NCI-H2227 (cell line): Measurements from ENCODE around the gene GLUL.
"Not testable (repeated sequence)": the region's sequence is repeated elsewhere in the genome, so short reads cannot be mapped to it uniquely, and the experiment has no call there.

Source experiments
- DNase-seq: peaks from one replicate; lab custom pipeline; 2025; ENCODE audit not compliant: unreplicated experiment; lab: John Stamatoyannopoulos, UW

GLUL gene

DNA sequence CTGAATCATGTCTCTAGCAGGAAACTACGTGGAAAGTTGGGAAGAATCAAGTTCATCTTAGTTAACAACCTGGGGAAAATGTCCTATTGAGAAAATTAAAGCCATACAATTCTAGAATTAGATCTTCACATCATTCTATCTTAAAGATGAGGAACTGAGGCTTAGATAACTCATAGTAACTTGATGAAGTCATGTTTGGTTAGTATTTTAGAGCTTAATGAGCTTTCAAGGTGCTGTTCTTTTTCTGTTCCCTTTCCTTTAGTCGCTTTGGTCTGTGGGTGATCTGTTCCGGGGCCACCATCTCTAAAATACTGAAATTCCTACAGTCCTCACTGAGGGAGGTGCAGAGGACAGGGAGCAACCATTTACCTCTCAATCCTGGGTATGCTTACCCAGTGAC is 4.3 kb upstream of the GLUL start:
- DNase-seq, result no peak

GRCh38 chr1:182394055-182394775 is 2.6 kb upstream of the GLUL start:
- no peak for DNase-seq

DNA sequence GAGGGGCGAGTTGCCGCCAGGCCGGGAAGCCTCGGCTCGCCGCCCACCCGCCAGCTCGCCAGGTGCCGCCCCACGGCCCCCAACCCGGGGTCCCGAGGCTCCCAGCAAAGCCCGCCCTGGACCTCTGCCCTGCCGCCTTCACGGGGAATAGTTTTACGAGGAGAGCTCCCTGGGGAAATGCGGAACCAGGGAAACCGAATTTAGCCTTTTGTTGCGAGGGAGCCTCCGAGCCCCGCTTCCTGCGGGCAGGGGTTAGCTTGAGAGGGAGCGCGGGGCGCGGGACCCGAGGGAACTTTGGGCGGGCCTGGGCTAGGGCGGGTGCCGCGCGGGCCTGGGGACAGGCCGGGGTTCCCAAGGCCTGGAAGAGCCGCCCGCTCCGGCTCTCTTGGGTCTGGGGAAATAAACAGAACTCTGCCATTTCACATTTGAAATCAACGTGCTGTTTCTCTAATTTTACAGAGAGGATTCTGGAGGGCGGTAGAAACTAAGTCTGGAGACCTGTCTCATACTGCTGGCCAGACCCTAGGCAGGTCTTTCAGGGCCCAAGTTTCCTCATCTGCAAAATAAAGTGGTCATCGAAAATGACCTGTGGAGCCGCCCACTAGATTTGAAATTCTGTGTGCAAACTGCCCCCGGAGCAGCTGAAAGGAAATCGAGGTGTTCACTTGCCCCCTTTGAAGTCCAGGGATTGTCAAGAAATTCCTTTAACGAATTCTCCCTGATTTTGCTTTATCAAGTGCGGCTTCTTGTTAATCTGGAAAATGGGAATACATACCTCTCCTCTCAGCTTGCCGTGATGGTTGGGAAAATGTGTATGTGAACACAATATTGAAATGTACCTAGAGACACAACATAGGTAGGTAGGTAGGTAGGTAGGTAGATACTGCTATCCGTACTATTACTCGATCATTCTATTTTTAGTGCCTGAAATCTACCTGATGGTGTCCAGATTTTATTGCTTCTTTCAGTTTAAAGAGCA is 749 bp upstream of the GLUL start:
- DNase-seq, result peak; percentile 73

DNA sequence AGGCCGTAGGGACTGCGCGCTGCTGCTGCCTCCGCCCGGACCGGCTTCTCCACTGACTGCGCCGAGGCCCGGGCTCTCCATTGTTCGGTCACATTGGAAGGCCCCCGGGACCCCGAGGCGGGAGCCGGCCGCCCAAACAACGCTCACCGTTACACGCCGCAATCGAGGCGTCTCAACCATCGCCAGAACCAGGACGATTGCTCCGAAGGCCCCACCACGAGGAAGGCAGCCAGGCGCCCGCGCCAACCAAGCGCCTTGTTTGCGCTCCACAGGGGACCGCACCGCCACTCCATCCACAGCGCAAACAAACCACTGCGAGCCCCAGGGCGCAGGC is 595 bp downstream of the GLUL start:
- no peak for DNase-seq

DNA sequence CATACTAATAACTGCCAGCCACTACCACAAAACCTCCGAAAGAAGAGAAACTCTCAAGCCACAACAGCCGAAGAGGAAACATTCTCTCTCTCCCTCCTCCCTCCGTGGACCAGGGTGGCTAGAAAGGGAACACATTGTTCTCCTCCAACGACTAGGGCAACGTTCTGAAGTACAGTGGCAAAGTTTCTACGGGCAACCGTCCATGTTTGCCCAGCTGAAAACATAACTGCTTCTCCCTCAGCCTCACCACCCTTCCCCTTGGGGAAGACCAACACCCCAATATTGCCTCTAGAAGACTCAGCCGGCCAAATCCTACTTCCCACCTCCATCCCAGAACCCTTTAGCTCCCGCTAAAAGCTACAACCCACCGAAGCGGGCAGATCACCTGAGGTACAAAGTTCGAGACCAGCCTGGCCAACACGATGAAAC is 2.0 kb downstream of the GLUL start:
- DNase-seq, result no peak

GRCh38 chr1:182388392-182389134 is 3.0 kb downstream of the GLUL start:
- DNase-seq, result no peak

DNA sequence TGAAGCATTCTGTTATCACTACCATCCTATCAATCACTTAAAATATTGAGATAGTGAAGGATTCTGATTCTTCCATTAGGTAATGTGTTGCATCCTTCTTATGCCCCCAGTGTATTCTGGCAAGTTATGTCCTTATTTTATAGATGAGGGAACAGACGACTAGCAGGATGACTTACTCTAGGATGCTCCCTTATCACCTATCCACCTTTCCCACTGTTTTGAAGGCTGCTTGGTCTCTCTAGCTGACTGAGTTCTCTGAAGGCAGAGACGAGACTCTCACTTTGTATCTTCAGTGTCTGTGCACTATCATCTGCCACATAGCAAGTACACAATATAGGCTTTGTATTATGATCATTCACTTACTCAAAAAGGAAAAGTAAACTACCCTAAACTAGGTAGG is 4.0 kb downstream of the GLUL start:
- DNase-seq, result no peak

- no peak for DNase-seq
Measured at GRCh38 chr1:182386980-182387379, 4.6 kb downstream of the GLUL start.

DNA sequence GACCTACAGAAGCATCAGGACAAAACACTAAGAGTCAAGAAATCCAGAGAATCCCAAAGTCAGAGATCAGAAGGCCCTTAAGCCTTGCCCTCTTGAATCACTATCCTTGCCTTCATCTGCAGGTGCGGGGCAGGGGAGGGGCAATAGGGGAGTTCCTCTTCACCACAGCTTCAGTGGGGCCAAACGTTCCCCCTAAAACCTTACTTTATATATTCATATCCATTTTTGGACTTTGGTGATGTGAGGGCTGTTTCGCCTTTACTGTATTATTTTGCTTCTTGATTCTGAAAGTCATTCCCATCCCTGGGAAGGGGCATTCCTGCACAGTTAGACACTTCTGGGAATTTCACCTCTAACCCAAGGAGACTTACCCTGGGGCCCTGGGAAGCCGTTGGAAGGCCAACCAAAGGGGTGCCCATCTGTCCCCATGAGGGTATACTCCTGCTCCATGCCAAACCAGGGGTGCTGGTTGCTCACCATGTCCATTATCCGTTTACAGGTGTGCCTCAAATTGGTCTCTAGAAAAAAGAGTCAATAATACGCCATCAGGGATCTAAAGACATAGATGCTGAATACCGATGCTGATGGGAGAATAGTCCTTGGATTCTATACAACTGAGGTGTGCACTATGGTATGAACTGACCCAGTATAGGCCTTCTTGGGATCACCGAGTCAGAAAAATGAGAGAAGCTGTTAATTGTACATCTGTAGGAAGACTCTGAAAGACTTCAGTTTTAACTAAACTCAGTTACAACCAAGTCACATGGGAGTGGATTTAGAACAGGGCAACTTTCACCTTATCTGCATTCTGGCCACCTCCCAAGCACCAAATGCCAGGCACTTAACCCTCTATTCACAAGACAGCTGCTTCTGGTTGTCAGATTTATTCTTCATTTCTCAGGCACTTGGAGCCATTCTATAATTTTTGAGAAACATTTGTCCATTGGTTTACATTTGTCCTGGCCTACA is 5.4 kb downstream of the GLUL start:
- DNase-seq, result no peak

GRCh38 chr1:182384387-182384960 is 7.1 kb downstream of the GLUL start:
- DNase-seq, result no peak

DNA sequence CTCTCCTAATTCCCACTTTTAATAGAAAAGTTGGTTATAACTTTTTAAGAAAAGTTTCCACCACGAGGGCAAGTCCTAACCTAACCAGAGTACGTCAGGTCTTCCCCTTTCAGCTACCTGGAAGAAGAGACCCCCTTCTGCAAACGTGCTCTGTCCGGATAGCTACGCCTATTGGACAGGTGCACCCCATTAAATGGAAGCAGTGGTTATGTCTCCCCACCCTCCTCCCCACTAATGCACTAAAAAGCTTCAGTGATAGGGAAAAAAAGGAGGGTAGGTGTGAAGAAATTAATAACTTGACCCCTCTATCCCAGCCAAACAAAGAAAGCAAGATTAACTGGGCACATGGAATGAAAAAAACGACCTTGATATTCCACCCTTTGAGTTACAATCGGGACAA is 7.7 kb downstream of the GLUL start:
- DNase-seq, result no peak

DNA sequence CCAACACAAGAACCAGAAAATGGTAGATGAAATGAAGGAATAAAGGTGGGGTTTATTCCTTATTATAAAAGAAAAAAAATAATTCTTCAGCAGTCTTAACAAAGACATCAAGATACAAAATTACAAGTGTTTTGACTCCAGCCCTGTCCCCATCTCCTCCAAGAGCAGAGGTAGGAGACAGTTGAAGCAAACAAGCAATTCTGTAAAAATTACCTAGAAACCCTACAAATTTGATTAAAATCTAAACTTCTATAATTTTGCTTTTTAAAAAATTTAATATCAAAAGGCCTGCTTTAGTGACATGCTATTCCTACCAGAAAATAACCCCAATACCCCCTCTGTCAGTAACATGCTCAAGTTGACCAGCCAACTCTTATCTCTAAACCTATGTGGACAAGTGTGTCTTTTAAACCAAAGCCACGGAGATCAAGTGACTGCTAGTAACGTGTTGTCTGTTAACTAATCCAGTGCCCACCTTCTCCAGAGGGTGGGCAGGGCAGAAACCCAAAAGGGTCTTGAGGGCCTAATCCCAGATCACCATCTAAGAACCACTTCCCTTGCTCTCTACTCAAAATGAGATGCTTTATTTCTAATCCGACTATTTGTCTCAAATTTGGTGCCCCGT is 8.4 kb downstream of the GLUL start:
- DNase-seq, result no peak

DNA sequence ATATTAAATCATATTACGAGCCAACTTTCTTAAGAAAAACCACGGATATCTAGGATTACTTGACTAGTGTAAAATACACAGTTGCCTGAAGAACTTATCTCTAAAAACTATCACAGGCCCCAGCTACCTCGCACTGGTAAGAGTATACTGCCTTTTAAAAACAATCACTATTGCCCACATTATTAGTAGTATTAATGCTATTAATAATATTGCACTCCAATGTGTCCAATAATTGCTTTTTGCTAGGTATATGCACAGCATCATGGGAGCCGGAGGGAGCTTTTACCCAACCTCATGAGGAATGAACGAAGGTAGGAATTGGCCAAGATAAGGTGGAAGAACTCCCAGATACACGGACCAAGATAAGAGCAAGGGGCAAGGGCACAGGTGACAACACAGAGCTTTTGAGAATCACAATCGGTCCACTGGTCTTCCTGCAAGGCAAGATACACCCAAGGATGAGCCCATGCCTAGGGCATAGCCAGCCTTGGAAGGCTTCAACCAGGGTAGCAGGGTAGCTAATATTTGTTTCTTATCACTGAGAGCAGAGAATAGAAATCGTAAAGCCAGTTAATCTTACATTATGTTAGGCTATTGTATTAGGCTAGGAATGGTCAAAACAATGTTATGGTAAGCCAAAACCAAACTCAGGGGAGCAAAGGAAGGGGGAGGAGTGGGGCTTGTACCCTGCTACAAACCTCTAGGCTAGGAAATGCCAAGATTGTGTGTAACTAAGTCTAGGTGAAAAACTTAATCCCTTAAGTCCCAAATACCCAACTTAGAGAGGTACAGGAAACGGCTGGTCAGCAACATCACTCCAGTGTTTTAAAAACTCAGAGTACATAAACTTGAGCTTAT is 9.4 kb downstream of the GLUL start:
- no peak for DNase-seq

- DNase-seq, result no peak
Measured at GRCh38 chr1:182380199-182380598, 11.4 kb downstream of the GLUL start.

DNA sequence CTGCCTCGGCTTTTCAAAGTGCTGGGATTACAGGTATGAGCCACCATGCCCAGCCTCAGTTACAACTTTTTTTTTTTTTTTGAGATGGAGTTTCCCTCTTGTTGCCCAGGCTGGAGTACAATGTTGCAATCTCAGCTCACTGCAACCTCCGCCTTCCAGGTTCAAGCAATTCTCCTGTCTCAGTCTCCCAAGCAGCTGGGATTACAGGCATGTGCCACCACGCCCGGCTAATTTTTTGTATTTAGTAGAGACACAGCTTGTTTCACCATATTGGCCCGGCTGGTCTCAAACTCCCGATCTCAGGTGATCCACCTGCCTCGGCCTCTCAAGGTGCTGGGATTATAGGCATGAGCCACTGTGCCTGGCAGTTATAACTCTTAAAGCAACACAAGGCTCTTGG is 11.8 kb downstream of the GLUL start:
- DNase-seq, result not testable (repeated sequence)

- no peak for DNase-seq
Measured at GRCh38 chr1:182376936-182377574, 14.5 kb downstream of the GLUL start.

DNA sequence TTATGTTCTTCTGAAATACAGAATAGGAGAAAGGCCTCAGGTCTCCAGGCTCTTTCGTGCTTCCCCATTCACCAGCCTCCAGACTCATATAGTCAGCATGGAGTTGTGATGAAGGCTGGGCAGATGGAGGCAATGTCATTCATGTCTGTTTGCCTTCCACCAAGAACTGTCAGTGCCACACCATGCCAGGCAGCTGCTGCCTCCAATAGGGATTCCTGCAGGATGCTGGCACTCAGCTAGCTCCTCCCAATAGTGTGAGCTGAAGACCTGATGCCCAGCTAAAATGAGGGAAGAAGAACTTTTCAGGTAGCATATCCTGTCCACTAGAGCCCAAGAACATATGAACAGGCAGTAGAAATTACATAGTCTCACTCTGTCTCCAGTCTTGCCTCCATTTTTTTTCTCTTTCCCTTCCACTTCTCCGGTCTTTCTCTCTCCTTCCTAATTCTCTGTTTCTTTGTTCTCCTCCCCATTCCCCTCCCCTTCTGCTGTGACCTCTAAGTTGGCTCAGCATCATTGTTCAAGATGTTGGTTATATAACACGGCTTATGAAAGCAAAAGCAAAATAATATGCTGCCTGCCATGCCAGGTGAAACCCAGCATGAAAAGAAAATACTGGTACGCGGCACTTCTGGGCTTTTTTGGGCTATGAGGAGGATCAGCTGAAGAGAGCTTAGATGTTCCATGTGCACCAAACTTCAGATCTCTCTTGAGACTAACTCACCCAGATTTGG is 17.3 kb downstream of the GLUL start:
- no peak for DNase-seq

- no peak for DNase-seq
Measured at GRCh38 chr1:182370532-182370931, 21.1 kb downstream of the GLUL start.
